HepG2 (cell line): ENCODE data around the gene ZFPM1. TPM values are rescaled to one million over a fixed set of nuclear protein-coding genes. Genes with fewer than 3 reads are reported as not detected.

ENCODE experiments used
- DPF2 ChIP-seq: sonication (generic); formaldehyde crosslinking; IDR thresholded peaks from 2 replicates; pipeline ENCODE4 v1.4.0; 2020; ENCODE audit warnings: mild to moderate bottlenecking, low read depth, missing genetic modification reagents, borderline replicate concordance
- ETV5 ChIP-seq: IDR thresholded peaks from 2 replicates; pipeline ENCODE4 v1.6.1; 2018; ENCODE audit warnings: missing biosample characterization, missing genetic modification reagents, inconsistent platforms, borderline replicate concordance
- MIER3 ChIP-seq: IDR thresholded peaks from 2 replicates; pipeline ENCODE4 v1.6.1; 2016; ENCODE audit warnings: missing compliant biosample characterization, borderline replicate concordance
- MTF1 ChIP-seq: sonication (generic); formaldehyde crosslinking; IDR thresholded peaks from 2 replicates; pipeline ENCODE4 v1.5.0; 2020; ENCODE audit warnings: missing genetic modification reagents
- PHF5A ChIP-seq: IDR thresholded peaks from one replicate; pipeline ENCODE4 v1.6.1; 2018; ENCODE audit warnings: low read depth, missing genetic modification reagents; ENCODE audit not compliant: unreplicated experiment
- RARG ChIP-seq: sonication (generic); formaldehyde crosslinking; IDR thresholded peaks from 2 replicates; pipeline ENCODE4 v1.4.0; 2020; ENCODE audit warnings: low read depth, mild to moderate bottlenecking, missing genetic modification reagents
- SAFB2 ChIP-seq: sonication (generic); formaldehyde crosslinking; IDR thresholded peaks from 2 replicates; pipeline ENCODE4 v1.5.1; 2020; ENCODE audit warnings: missing genetic modification reagents, low read depth, mild to moderate bottlenecking, borderline replicate concordance
- SIN3A ChIP-seq: IDR thresholded peaks from 2 replicates; pipeline ENCODE4 v1.6.1; 2011; ENCODE audit warnings: low read depth, mild to moderate bottlenecking, control low read depth, low read length, borderline replicate concordance
- SIX4 ChIP-seq: sonication (generic); formaldehyde crosslinking; IDR thresholded peaks from 2 replicates; pipeline ENCODE4 v1.4.0; 2020; ENCODE audit warnings: missing genetic modification reagents
- STAG1 ChIP-seq: sonication (generic); formaldehyde crosslinking; IDR thresholded peaks from 2 replicates; pipeline ENCODE4 v1.4.0; 2020; ENCODE audit warnings: missing genetic modification reagents
- STAT5B ChIP-seq: sonication (generic); formaldehyde crosslinking; IDR thresholded peaks from 2 replicates; pipeline ENCODE4 v1.4.0; 2020; ENCODE audit warnings: missing genetic modification reagents
- U2AF1 ChIP-seq: fragments of 200-400 bp; formaldehyde crosslinking; optimal IDR thresholded peaks from 2 replicates; pipeline ENCODE3; 2017; ENCODE audit warnings: mild to moderate bottlenecking, low read depth, low read length
- ZNF101 ChIP-seq: sonication (generic); formaldehyde crosslinking; IDR thresholded peaks from 2 replicates; pipeline ENCODE4 v1.4.0; 2020; ENCODE audit warnings: mild to moderate bottlenecking, low read depth, missing genetic modification reagents, borderline replicate concordance
- ZNF432 ChIP-seq: sonication (generic); formaldehyde crosslinking; IDR thresholded peaks from 2 replicates; pipeline ENCODE4 v1.5.0; 2020; ENCODE audit warnings: missing genetic modification reagents, mild to moderate bottlenecking, borderline replicate concordance
- ZNF530 ChIP-seq: sonication (generic); formaldehyde crosslinking; IDR thresholded peaks from 2 replicates; pipeline ENCODE4 v1.5.0; 2020; ENCODE audit warnings: low read depth, mild to moderate bottlenecking, missing genetic modification reagents
- ZNF550 ChIP-seq: sonication (generic); formaldehyde crosslinking; IDR thresholded peaks from 2 replicates; pipeline ENCODE4 v1.4.0; 2020; ENCODE audit warnings: mild to moderate bottlenecking, missing genetic modification reagents, borderline replicate concordance
- ZNF800 ChIP-seq: sonication (generic); formaldehyde crosslinking; IDR thresholded peaks from 2 replicates; pipeline ENCODE4 v1.4.0; 2020; ENCODE audit warnings: missing genetic modification reagents
- ZNF883 ChIP-seq: sonication (generic); formaldehyde crosslinking; IDR thresholded peaks from 2 replicates; pipeline ENCODE4 v1.5.1; 2020; ENCODE audit warnings: mild to moderate bottlenecking, missing genetic modification reagents; ENCODE audit errors: not compliant biosample characterization
- ZSCAN22 ChIP-seq: sonication (generic); formaldehyde crosslinking; IDR thresholded peaks from 2 replicates; pipeline ENCODE4 v1.4.0; 2020; ENCODE audit warnings: mild to moderate bottlenecking, missing genetic modification reagents
- ZXDC ChIP-seq: sonication (generic); formaldehyde crosslinking; IDR thresholded peaks from 2 replicates; pipeline ENCODE4 v1.5.0; 2020; ENCODE audit warnings: mild to moderate bottlenecking, missing genetic modification reagents
- polyA plus RNA-seq, 8 experiments: library from polyadenylated mRNA; depleted of rRNA in 3 of 8; stranded (reverse) in 7 of 8; unstranded in 1 of 8; fragments of >200 nt; fragmentation: Illumina TruSeq in 4 of 8; extraction: Trizol in 4 of 8; gene quantifications; 2 replicates each; pipeline versions ENCODE4 v1.2.1 to v1.2.3, GENCODE V29; 2011 to 2016; ENCODE audit warnings: low read depth in 4 of 8, missing spikeins in 1 of 8, mixed read lengths in 1 of 8; ENCODE audit not compliant: insufficient read depth in 1 of 8
- total RNA-seq, 5 experiments: library from RNA; depleted of rRNA; stranded (reverse); fragments of >200 nt; fragmentation: Illumina TruSeq; extraction: Trizol; gene quantifications; 2 replicates each; pipeline ENCODE4 v1.2.3, GENCODE V29; 2016; ENCODE audit warnings: low read depth in 1 of 5
- TF ChIP-seq, protein P1 (sequence below): sonication (generic); formaldehyde crosslinking; IDR thresholded peaks from 2 replicates; pipeline ENCODE4 v1.8.1; 2022; ENCODE audit warnings: mild to moderate bottlenecking, missing genetic modification reagents
- TF ChIP-seq, protein P2 (sequence below): sonication (generic); formaldehyde crosslinking; IDR thresholded peaks from 2 replicates; pipeline ENCODE4 v1.8.0; 2023; ENCODE audit warnings: mild to moderate bottlenecking, missing genetic modification reagents

ZFPM1 gene
- total and polyA plus RNA-seq, 2 of the 13 experiments (the other 11 are each of a cell fraction or from before 2014, with no cell fraction given), result 1.3 to 3.8 TPM

GRCh38 chr16:88558457-88559442 is 105.7 kb downstream of the ZFPM1 start (continued):
- TF ChIP-seq ZXDC (CRISPR knock-in tag), result no peak
- TF ChIP-seq MTF1 (CRISPR knock-in tag), result no peak
- no peak for TF ChIP-seq U2AF1
- TF ChIP-seq SIN3A, result 0 out of 2 replicates have a peak, but pooled peaks have one; percentile 56
- TF ChIP-seq, protein P1, sequence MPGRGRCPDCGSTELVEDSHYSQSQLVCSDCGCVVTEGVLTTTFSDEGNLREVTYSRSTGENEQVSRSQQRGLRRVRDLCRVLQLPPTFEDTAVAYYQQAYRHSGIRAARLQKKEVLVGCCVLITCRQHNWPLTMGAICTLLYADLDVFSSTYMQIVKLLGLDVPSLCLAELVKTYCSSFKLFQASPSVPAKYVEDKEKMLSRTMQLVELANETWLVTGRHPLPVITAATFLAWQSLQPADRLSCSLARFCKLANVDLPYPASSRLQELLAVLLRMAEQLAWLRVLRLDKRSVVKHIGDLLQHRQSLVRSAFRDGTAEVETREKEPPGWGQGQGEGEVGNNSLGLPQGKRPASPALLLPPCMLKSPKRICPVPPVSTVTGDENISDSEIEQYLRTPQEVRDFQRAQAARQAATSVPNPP (CRISPR knock-in tag), result no peak
- no peak for TF ChIP-seq ZNF432 (CRISPR knock-in tag)
- no peak for TF ChIP-seq ZNF800
- no peak for TF ChIP-seq SIX4
- no peak for TF ChIP-seq STAT5B (CRISPR knock-in tag)
- TF ChIP-seq ZNF101 (CRISPR knock-in tag), result no peak
- peak; percentile 66 for TF ChIP-seq STAG1 (CRISPR knock-in tag)
- TF ChIP-seq ZNF530 (CRISPR knock-in tag), result no peak
- no peak for TF ChIP-seq PHF5A (CRISPR knock-in tag)
- TF ChIP-seq ETV5 (CRISPR knock-in tag), result peak; percentile 49; the same call in 1 of the 2 replicates
- TF ChIP-seq, protein P2, sequence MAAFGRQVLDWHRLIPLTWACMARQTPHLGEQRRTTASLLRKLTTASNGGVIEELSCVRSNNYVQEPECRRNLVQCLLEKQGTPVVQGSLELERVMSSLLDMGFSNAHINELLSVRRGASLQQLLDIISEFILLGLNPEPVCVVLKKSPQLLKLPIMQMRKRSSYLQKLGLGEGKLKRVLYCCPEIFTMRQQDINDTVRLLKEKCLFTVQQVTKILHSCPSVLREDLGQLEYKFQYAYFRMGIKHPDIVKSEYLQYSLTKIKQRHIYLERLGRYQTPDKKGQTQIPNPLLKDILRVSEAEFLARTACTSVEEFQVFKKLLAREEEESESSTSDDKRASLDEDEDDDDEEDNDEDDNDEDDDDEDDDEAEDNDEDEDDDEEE (CRISPR knock-in tag), result no peak
- peak; percentile 41; the same call in 1 of the 2 replicates for TF ChIP-seq DPF2 (CRISPR knock-in tag)
- TF ChIP-seq SAFB2 (CRISPR knock-in tag), result no peak
- TF ChIP-seq RARG (CRISPR knock-in tag), result no peak
- no peak for TF ChIP-seq ZNF883 (CRISPR knock-in tag)
- no peak for TF ChIP-seq ZSCAN22 (CRISPR knock-in tag)
- TF ChIP-seq ZNF550 (CRISPR knock-in tag), result no peak
- peak; percentile 35; the same call in 1 of the 2 replicates for TF ChIP-seq MIER3 (CRISPR knock-in tag)
